Stimulated activated CD4-positive, alpha-beta T cell treated with anti-CD3 and anti-CD28 coated beads, TNF-alpha, amount 100 ng/mL, for 48 hours (primary cell): ENCODE results near the gene PLEKHG3.

Experiments
- DNase-seq, 3 donors: peaks; one replicate each; pipeline ENCODE4 v3.0.0-alpha.2; 2020; ENCODE audit warnings: low read depth in 3 of 3

PLEKHG3 gene

GRCh38 chr14:64726585-64726890, 22.3 kb downstream of the PLEKHG3 start:
- peak in 1 of 3 donors; percentile 25 for DNase-seq

GRCh38 chr14:64727551-64728071, 23.4 kb downstream of the PLEKHG3 start:
- no peak for DNase-seq

- no peak for DNase-seq
Measured at GRCh38 chr14:64728106-64728505, 23.9 kb downstream of the PLEKHG3 start.

- DNase-seq = no peak
Measured at GRCh38 chr14:64728856-64729255, 24.6 kb downstream of the PLEKHG3 start.

- DNase-seq = no peak
Measured at GRCh38 chr14:64729386-64730060, 25.3 kb downstream of the PLEKHG3 start.

- DNase-seq = no peak
Measured at GRCh38 chr14:64730061-64730440, 25.8 kb downstream of the PLEKHG3 start.

GRCh38 chr14:64730681-64731080, 26.5 kb downstream of the PLEKHG3 start:
- no peak for DNase-seq

GRCh38 chr14:64731141-64731581, 26.9 kb downstream of the PLEKHG3 start:
- DNase-seq = no peak

- no peak for DNase-seq
Measured at GRCh38 chr14:64732066-64732465, 27.8 kb downstream of the PLEKHG3 start.

- no peak for DNase-seq
Measured at GRCh38 chr14:64732536-64733120, 28.4 kb downstream of the PLEKHG3 start.

- no peak for DNase-seq
Measured at GRCh38 chr14:64733321-64733720, 29.1 kb downstream of the PLEKHG3 start.

- DNase-seq = no peak
Measured at GRCh38 chr14:64733899-64734298, 29.7 kb downstream of the PLEKHG3 start.

- no peak for DNase-seq
Measured at GRCh38 chr14:64734990-64735389, 30.8 kb downstream of the PLEKHG3 start.

- DNase-seq = no peak
Measured at GRCh38 chr14:64736271-64737169, 32.3 kb downstream of the PLEKHG3 start.

- DNase-seq = no peak
Measured at GRCh38 chr14:64737391-64738280, 33.4 kb downstream of the PLEKHG3 start.

- no peak for DNase-seq
Measured at GRCh38 chr14:64738281-64738804, 34.1 kb downstream of the PLEKHG3 start.

GRCh38 chr14:64741200-64741599, 37.0 kb downstream of the PLEKHG3 start:
- no peak for DNase-seq

GRCh38 chr14:64741961-64742360, 37.7 kb downstream of the PLEKHG3 start:
- DNase-seq = no peak

- DNase-seq = no peak
Measured at GRCh38 chr14:64743061-64743460, 38.8 kb downstream of the PLEKHG3 start.

- no peak for DNase-seq
Measured at GRCh38 chr14:64745511-64746091, 41.4 kb downstream of the PLEKHG3 start.
